ENCODE results near the gene ARL2BP. TPM values are rescaled to one million over a fixed set of nuclear protein-coding genes. Genes with fewer than 3 reads are reported as not detected.

ARL2BP gene
- 46.4 and 69.4 TPM in 2 replicates for total RNA-seq

DNA sequence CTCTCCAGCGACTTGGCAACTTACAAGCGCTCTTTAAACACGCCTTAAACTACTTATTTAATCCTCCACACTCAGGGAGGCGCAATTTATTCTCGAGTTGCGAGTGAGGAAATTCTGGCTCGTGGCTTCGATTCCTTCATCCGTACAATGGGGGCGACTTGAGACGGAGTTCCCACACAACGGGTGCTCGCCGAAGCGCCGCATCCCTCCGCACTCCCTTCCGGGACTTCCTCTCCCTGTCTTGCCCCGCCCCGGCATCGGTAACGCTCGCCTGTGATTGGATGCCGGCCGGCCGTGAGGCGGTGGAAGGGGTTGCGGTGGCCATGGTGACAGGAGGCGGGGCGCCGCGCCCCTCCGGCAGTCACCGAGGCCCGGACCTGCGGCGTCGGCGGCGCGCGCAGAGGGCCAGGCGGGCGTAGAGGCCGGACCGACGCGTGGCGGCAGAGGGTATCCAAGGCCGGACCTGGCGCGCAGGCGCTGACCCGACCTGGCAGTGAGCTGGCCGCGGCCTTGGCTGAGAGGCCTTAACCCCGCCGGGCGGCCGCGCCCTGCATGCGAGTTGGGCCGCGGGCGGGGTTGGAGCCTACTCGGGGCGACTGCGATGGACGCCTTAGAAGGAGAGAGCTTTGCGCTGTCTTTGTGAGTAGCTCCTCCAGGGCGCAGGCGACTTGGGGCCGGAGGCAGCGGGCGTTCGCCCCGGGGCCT is at the start of gene ARL2BP:
TSS of gene ARL2BP (plus strand) at position 493 of the 705 bp plus-strand sequence. CDS start at position 602, 109 bp downstream.

DNA sequence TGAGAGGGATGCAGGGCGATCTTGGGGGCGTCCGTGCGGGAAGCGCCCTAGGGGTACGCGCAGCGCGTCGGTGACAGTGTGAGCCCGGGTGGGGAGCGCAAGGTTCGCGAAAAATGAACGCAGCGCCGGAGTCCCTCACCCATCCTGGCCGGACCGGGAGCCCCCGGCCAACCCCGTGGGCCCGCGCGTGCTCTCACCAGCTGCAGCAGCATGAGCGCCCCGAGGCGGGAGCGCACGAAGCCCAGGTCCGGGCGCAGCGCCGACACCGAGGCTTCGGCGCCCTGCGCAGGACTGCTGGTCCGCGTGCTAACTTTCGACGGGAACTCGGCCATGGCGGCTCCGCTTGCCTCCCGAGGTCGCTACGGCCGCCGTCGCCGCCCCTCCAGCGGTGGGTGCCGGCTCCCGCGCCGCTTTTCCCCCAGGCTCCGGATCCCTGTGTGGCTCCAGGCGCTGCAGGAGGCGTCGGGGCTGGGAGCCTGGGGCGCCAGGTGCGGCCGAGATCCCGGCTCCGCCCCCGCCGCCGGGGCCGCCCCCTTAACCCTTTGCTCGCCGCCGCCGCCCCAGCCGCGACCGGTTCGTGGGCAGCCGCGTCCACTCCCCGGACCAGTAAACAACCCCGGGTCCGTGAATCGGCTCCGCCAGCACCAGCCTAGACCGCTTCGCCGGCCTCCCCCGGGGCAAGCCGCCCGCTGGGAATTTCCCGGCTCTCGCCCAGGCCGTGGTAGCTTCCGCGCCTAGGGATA is 39.3 kb downstream of the ARL2BP start, which contains the start of gene PLLP:
TSS of gene PLLP (minus strand) at position 464 of the 743 bp plus-strand sequence. CDS start at position 332, 132 bp downstream.

Other genes with a start within 250 kb of the ARL2BP start
- gene CPNE2, start 152.7 kb upstream of the ARL2BP start, total RNA-seq, result 3.8 and 18.9 TPM in 2 replicates
- gene PSME3IP1, start 59.2 kb upstream of the ARL2BP start, total RNA-seq, result 74.5 and 75.3 TPM in 2 replicates
- 47.2 and 48.8 TPM in 2 replicates for gene RSPRY1, start 58.9 kb upstream of the ARL2BP start, total RNA-seq
- gene PLLP, start 39.4 kb downstream of the ARL2BP start, total RNA-seq, result 3.1 and 3.4 TPM in 2 replicates
- 0.36 TPM in 1 of 2 replicates, not detected in the other for gene CCL22, start 113.5 kb downstream of the ARL2BP start, total RNA-seq
- gene CX3CL1, start 127.2 kb downstream of the ARL2BP start, total RNA-seq, result under 0.01 and 1.4 TPM in 2 replicates
- gene CCL17, start 159.5 kb downstream of the ARL2BP start, total RNA-seq, result not detected in 2 replicates
- gene CIAPIN1, start 202.1 kb downstream of the ARL2BP start, total RNA-seq, result 60.6 and 81.7 TPM in 2 replicates
- 54.3 and 57.7 TPM in 2 replicates for gene COQ9, start 202.2 kb downstream of the ARL2BP start, total RNA-seq
- gene POLR2C, start 217.4 kb downstream of the ARL2BP start, total RNA-seq, result 101 and 122 TPM in 2 replicates
- gene DOK4, start 241.2 kb downstream of the ARL2BP start, total RNA-seq, result 17.4 and 19.3 TPM in 2 replicates

All from nasal cavity respiratory epithelium epithelial cell of viscerocranial mucosa (primary cell).